EL (cell line): ENCODE measurements around the gene HHIPL1.
A peak's percentile ranks its signal among the peaks of the same experiment; 100 is the strongest.
"Not testable (repeated sequence)": the region's sequence is repeated elsewhere in the genome, so short reads cannot be mapped to it uniquely, and the experiment has no call there.

Experiments
- DNase-seq: peaks from one replicate; pipeline ENCODE4 v3.0.0-alpha.2; 2016

The HHIPL1 gene

GRCh38 chr14:99636487-99636886 is 8.4 kb upstream of the HHIPL1 start:
- no peak for DNase-seq

GRCh38 chr14:99637624-99638023 is 7.3 kb upstream of the HHIPL1 start:
- DNase-seq, result no peak

GRCh38 chr14:99642771-99643170 is 2.2 kb upstream of the HHIPL1 start:
- DNase-seq, result not testable (repeated sequence)

GRCh38 chr14:99643343-99643742 is 1.6 kb upstream of the HHIPL1 start:
- no peak for DNase-seq

- no peak for DNase-seq
Measured at GRCh38 chr14:99644035-99644587, 818 bp upstream of the HHIPL1 start.

- DNase-seq, result no peak
Measured at GRCh38 chr14:99645545-99646505, 896 bp downstream of the HHIPL1 start.

GRCh38 chr14:99647411-99647810 is 2.5 kb downstream of the HHIPL1 start:
- no peak for DNase-seq

GRCh38 chr14:99648027-99648784 is 3.3 kb downstream of the HHIPL1 start:
- DNase-seq, result no peak

- DNase-seq, result peak; percentile 62
Measured at GRCh38 chr14:99649219-99649618, 4.3 kb downstream of the HHIPL1 start.

GRCh38 chr14:99649643-99650042 is 4.7 kb downstream of the HHIPL1 start:
- DNase-seq, result no peak

GRCh38 chr14:99650189-99650588 is 5.3 kb downstream of the HHIPL1 start:
- DNase-seq, result no peak

GRCh38 chr14:99651953-99652746 is 7.2 kb downstream of the HHIPL1 start:
- DNase-seq, result no peak

- peak; percentile 59 for DNase-seq
Measured at GRCh38 chr14:99654235-99654985, 9.5 kb downstream of the HHIPL1 start.

GRCh38 chr14:99655521-99655920 is 10.6 kb downstream of the HHIPL1 start:
- DNase-seq, result no peak

GRCh38 chr14:99656171-99656570 is 11.2 kb downstream of the HHIPL1 start:
- DNase-seq, result no peak

GRCh38 chr14:99657645-99658155 is 12.8 kb downstream of the HHIPL1 start:
- no peak for DNase-seq

GRCh38 chr14:99658218-99658845 is 13.4 kb downstream of the HHIPL1 start:
- no peak for DNase-seq

GRCh38 chr14:99659333-99659741 is 14.4 kb downstream of the HHIPL1 start:
- no peak for DNase-seq

- DNase-seq, result no peak
Measured at GRCh38 chr14:99660006-99660566, 15.2 kb downstream of the HHIPL1 start.

GRCh38 chr14:99660794-99661193 is 15.9 kb downstream of the HHIPL1 start:
- no peak for DNase-seq

- not testable (repeated sequence) for DNase-seq
Measured at GRCh38 chr14:99661206-99661605, 16.3 kb downstream of the HHIPL1 start.
